PFSK-1 (cell line): ENCODE measurements around the gene SCNN1G.

Experiments
- FOXP2 ChIP-seq: optimal IDR thresholded peaks from 2 replicates; pipeline ENCODE3; 2011; ENCODE audit warnings: borderline replicate concordance, control low read depth, inconsistent platforms; ENCODE audit not compliant: insufficient read depth; ENCODE audit errors: extremely low read length, extremely low read depth
- POLR2AphosphoS5 ChIP-seq: IDR thresholded peaks from 2 replicates; pipeline ENCODE4 v1.6.1; 2012; ENCODE audit warnings: low read depth, mild to moderate bottlenecking, control low read depth, low read length, moderate library complexity
- REST ChIP-seq, 2 experiments: IDR thresholded peaks; 2 replicates each; pipeline versions ENCODE4 v1.6.1 to v1.8.0; 2011 to 2012; ENCODE audit warnings: low read depth in 2 of 2, low read length in 2 of 2, control low read depth in 1 of 2, inconsistent platforms in 1 of 2, mild to moderate bottlenecking in 1 of 2, moderate library complexity in 1 of 2; ENCODE audit not compliant: insufficient read depth in 1 of 2
- SIN3A ChIP-seq: IDR thresholded peaks from 2 replicates; pipeline ENCODE4 v1.6.1; 2012; ENCODE audit warnings: mild to moderate bottlenecking, low read length, moderate library complexity, borderline replicate concordance; ENCODE audit not compliant: insufficient read depth
- TAF1 ChIP-seq: IDR thresholded peaks from 2 replicates; pipeline ENCODE4 v1.6.1; 2012; ENCODE audit warnings: low read length, control low read depth, borderline replicate concordance; ENCODE audit not compliant: insufficient read depth

Gene SCNN1G

GRCh38 chr16:23194497-23195221 is 12.1 kb downstream of the SCNN1G start:
- TF ChIP-seq POLR2AphosphoS5 (no peak), REST (IDR thresholded peaks at IDR 0.05; ENCODE audit: insufficient read depth in 1 of 2, low read depth in 2 of 2, low read length in 2 of 2) (no peak), FOXP2 (no peak), SIN3A (no peak), TAF1 (no peak)

GRCh38 chr16:23195366-23195978 is 12.9 kb downstream of the SCNN1G start:
- TF ChIP-seq SIN3A, result no peak
- no peak for TF ChIP-seq REST (IDR thresholded peaks at IDR 0.05; ENCODE audit: insufficient read depth in 1 of 2, low read depth in 2 of 2, low read length in 2 of 2)
- TF ChIP-seq TAF1, result no peak
- no peak for TF ChIP-seq FOXP2
- no peak for TF ChIP-seq POLR2AphosphoS5

GRCh38 chr16:23196539-23196938 is 14.0 kb downstream of the SCNN1G start:
- TF ChIP-seq REST (IDR thresholded peaks at IDR 0.05; ENCODE audit: insufficient read depth in 1 of 2, low read depth in 2 of 2, low read length in 2 of 2) (no peak), FOXP2 (no peak), SIN3A (no peak), TAF1 (no peak), POLR2AphosphoS5 (no peak)

DNA sequence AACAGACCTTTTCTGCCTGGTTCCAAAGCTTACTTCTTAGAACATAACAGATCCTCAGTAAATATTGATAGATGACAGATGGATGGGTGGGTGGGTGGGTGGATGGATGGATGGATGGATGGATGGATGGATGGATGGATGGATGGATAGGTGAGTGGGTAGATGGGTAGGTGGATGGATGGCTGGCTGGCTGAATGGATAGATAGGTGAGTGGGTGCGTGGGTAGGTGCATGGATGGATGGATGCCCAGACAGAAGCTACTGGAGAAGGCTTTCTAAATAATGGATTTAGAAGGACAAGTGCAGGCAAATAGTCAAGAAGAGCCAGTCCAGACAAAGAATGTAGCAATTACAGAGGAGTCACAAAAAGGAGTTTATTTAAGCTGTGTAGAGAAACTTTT is 19.6 kb downstream of the SCNN1G start:
- TF ChIP-seq POLR2AphosphoS5, result no peak
- TF ChIP-seq REST (IDR thresholded peaks at IDR 0.05; ENCODE audit: insufficient read depth in 1 of 2, low read depth in 2 of 2, low read length in 2 of 2), result no peak
- no peak for TF ChIP-seq FOXP2
- TF ChIP-seq TAF1, result no peak
- no peak for TF ChIP-seq SIN3A
